SK-N-SH (cell line): Measurements from ENCODE around the gene CAV3. TPM values are rescaled to one million over a fixed set of nuclear protein-coding genes. Genes with fewer than 3 reads are reported as not detected.

ENCODE experiments used
- CTCF ChIA-PET: fragments of 300-600, 350-600 bp; formaldehyde crosslinking; extraction: SDS; loops from one replicate; lab custom pipeline; 2021; lab: Yijun Ruan, JAX
- POLR2A ChIA-PET: fragments of 350-600 bp; sonication (Branson Sonifier 250); formaldehyde crosslinking; extraction: SDS; loops from one replicate; lab custom pipeline; 2020; ENCODE audit warnings: antibody characterized with exemption, inconsistent platforms; lab: Yijun Ruan, JAX
- DNase-seq: peaks from one replicate; pipeline ENCODE4 v3.0.0; 2012
- H2AFZ ChIP-seq: fragments of 200-600 bp; sonication (generic); 2 replicates; pipeline ENCODE4 v1.8.1; 2016; ENCODE audit warnings: antibody characterized with exemption, mild to moderate bottlenecking, low read depth
- H3F3A ChIP-seq: fragments of 200-600 bp; sonication (generic); replicated peaks from 2 replicates; pipeline ENCODE3; 2016; ENCODE audit warnings: antibody characterized with exemption, mild to moderate bottlenecking; ENCODE audit not compliant: insufficient read depth
- H3K27ac ChIP-seq, 2 experiments: fragments of 200-500 bp in 1 of 2; fragments of 200-600 bp in 1 of 2; sonication (Bioruptor generic) in 1 of 2; sonication (generic), shearing (Covaris generic) in 1 of 2; 2 replicates each; pipeline versions ENCODE4 v1.5.1 to v1.6.1; 2014 to 2016; ENCODE audit warnings: low read depth in 2 of 2, inconsistent platforms in 1 of 2, low read length in 1 of 2, mild to moderate bottlenecking in 1 of 2, mixed read lengths in 1 of 2
- H3K27me3 ChIP-seq: fragments of 200-600 bp; sonication (generic), shearing (Covaris generic); 2 replicates; pipeline ENCODE4 v1.6.1; 2016; ENCODE audit warnings: mixed run types; ENCODE audit not compliant: insufficient read depth
- H3K36me3 ChIP-seq, 2 experiments: fragments of 200-500 bp in 1 of 2; fragments of 200-600 bp in 1 of 2; sonication (Bioruptor generic) in 1 of 2; sonication (generic) in 1 of 2; replicated peaks in 1 of 2; 2 replicates each; pipeline versions ENCODE3 to v1.5.1; 2014 to 2016; ENCODE audit warnings: low read length in 1 of 2, mild to moderate bottlenecking in 1 of 2; ENCODE audit not compliant: insufficient read depth in 2 of 2, control insufficient read depth in 1 of 2
- H3K4me1 ChIP-seq, 2 experiments: fragments of 200-500 bp in 1 of 2; fragments of 200-600 bp in 1 of 2; sonication (Bioruptor generic) in 1 of 2; sonication (generic), shearing (Covaris generic) in 1 of 2; 2 replicates each; pipeline versions ENCODE4 v1.5.1 to v1.6.1; 2014 to 2016; ENCODE audit warnings: low read depth in 1 of 2, low read length in 1 of 2, mixed run types in 1 of 2; ENCODE audit not compliant: insufficient read depth in 2 of 2, control insufficient read depth in 1 of 2
- H3K4me2 ChIP-seq: fragments of 200-600 bp; sonication (generic), shearing (Covaris generic); 2 replicates; pipeline ENCODE4 v1.6.1; 2017; ENCODE audit warnings: mixed run types
- H3K4me3 ChIP-seq, 2 experiments: fragments of 200-500 bp in 1 of 2; fragments of 200-600 bp in 1 of 2; sonication (Bioruptor generic) in 1 of 2; sonication (generic), shearing (Covaris generic) in 1 of 2; 2 replicates each; pipeline versions ENCODE4 v1.5.1 to v1.8.1; 2014 to 2016; ENCODE audit warnings: low read depth in 2 of 2, inconsistent platforms in 1 of 2, low read length in 1 of 2, mild to moderate bottlenecking in 1 of 2, mixed read lengths in 1 of 2, moderate library complexity in 1 of 2
- H3K79me2 ChIP-seq: fragments of 200-600 bp; sonication (generic); 2 replicates; pipeline ENCODE4 v1.8.1; 2017; ENCODE audit warnings: mild to moderate bottlenecking; ENCODE audit not compliant: insufficient read depth
- H3K9ac ChIP-seq: fragments of 200-600 bp; sonication (generic); 2 replicates; pipeline ENCODE4 v1.6.1; 2017; ENCODE audit warnings: mixed run types
- H3K9me2 ChIP-seq: fragments of 200-600 bp; sonication (generic); 2 replicates; pipeline ENCODE4 v1.6.1; 2017; ENCODE audit warnings: mixed run types
- H3K9me3 ChIP-seq: fragments of 200-600 bp; sonication (generic); 2 replicates; pipeline ENCODE4 v1.6.1; 2017; ENCODE audit warnings: mixed run types, mild to moderate bottlenecking, moderate library complexity
- H4K20me1 ChIP-seq: fragments of 200-600 bp; sonication (generic); 2 replicates; pipeline ENCODE4 v1.6.1; 2017; ENCODE audit warnings: mild to moderate bottlenecking, mixed run types; ENCODE audit not compliant: insufficient read depth
- CHD2 ChIP-seq: fragments of 150-350 bp; IDR thresholded peaks from 2 replicates; pipeline ENCODE4 v1.6.1; 2018; ENCODE audit warnings: low read length; ENCODE audit not compliant: partially characterized antibody
- ELF1 ChIP-seq: IDR thresholded peaks from 2 replicates; pipeline ENCODE4 v1.4.0; 2012
- EP300 ChIP-seq, 2 experiments: IDR thresholded peaks; 2 replicates each; pipeline versions ENCODE4 v1.4.0 to v1.6.1; 2012; ENCODE audit warnings: borderline replicate concordance in 1 of 2, low read depth in 1 of 2, low read length in 1 of 2
- FOSL2 ChIP-seq: IDR thresholded peaks from 2 replicates; pipeline ENCODE4 v1.4.0; 2012; ENCODE audit warnings: low read depth, mild to moderate bottlenecking, moderate library complexity, borderline replicate concordance
- FOXJ3 ChIP-seq: sonication (generic); formaldehyde crosslinking; IDR thresholded peaks from 2 replicates; pipeline ENCODE4 v1.5.1; 2020; ENCODE audit warnings: mild to moderate bottlenecking, missing genetic modification reagents
- FOXM1 ChIP-seq: IDR thresholded peaks from 2 replicates; pipeline ENCODE4 v1.4.0; 2012; ENCODE audit warnings: low read depth, mild to moderate bottlenecking
- GABPA ChIP-seq: IDR thresholded peaks from 2 replicates; pipeline ENCODE4 v1.4.0; 2012; ENCODE audit warnings: low read depth, mild to moderate bottlenecking
- GATA2 ChIP-seq: sonication (generic); formaldehyde crosslinking; IDR thresholded peaks from 2 replicates; pipeline ENCODE4 v1.5.0; 2020; ENCODE audit warnings: mild to moderate bottlenecking, missing genetic modification reagents
- JUND ChIP-seq: IDR thresholded peaks from 2 replicates; pipeline ENCODE4 v1.4.0; 2012
- MEF2A ChIP-seq: IDR thresholded peaks from 2 replicates; pipeline ENCODE4 v1.4.0; 2012; ENCODE audit warnings: low read depth, borderline replicate concordance
- MXI1 ChIP-seq: IDR thresholded peaks from 2 replicates; pipeline ENCODE4 v1.6.1; 2012; ENCODE audit warnings: mild to moderate bottlenecking, low read depth, low read length, improper control_type of control experiment
- NFIC ChIP-seq: IDR thresholded peaks from 2 replicates; pipeline ENCODE4 v1.4.0; 2012; ENCODE audit warnings: borderline replicate concordance
- NRF1 ChIP-seq: IDR thresholded peaks from 2 replicates; pipeline ENCODE4 v1.6.1; 2012; ENCODE audit warnings: low read depth, mild to moderate bottlenecking, low read length
- POLR2AphosphoS5 ChIP-seq: IDR thresholded peaks from 2 replicates; pipeline ENCODE4 v1.6.1; 2012; ENCODE audit warnings: low read depth, low read length
- RAD21 ChIP-seq: IDR thresholded peaks from 2 replicates; pipeline ENCODE4 v1.6.1; 2012; ENCODE audit warnings: mild to moderate bottlenecking, low read length
- RCOR1 ChIP-seq: fragments of 150-350 bp; IDR thresholded peaks from 2 replicates; pipeline ENCODE4 v1.6.1; 2017; ENCODE audit warnings: antibody characterized with exemption, low read length
- RXRA ChIP-seq: IDR thresholded peaks from 2 replicates; pipeline ENCODE4 v1.4.0; 2012; ENCODE audit warnings: low read depth, mild to moderate bottlenecking, borderline replicate concordance
- SIN3A ChIP-seq: IDR thresholded peaks from 2 replicates; pipeline ENCODE4 v1.6.1; 2012; ENCODE audit warnings: low read depth, mild to moderate bottlenecking, low read length, moderate library complexity, borderline replicate concordance
- TAF1 ChIP-seq: IDR thresholded peaks from 2 replicates; pipeline ENCODE4 v1.6.1; 2012; ENCODE audit warnings: low read depth, mild to moderate bottlenecking, low read length, moderate library complexity, borderline replicate concordance
- TCF12 ChIP-seq: IDR thresholded peaks from 2 replicates; pipeline ENCODE4 v1.4.0; 2012
- TEAD4 ChIP-seq: IDR thresholded peaks from 2 replicates; pipeline ENCODE4 v1.4.0; 2012; ENCODE audit warnings: mild to moderate bottlenecking, borderline replicate concordance; ENCODE audit not compliant: insufficient read depth
- YY1 ChIP-seq: IDR thresholded peaks from 2 replicates; pipeline ENCODE4 v1.4.0; 2012; ENCODE audit warnings: low read depth, mild to moderate bottlenecking
- WGBS: methylation state at CpG from one replicate; pipeline ENCODE4 v1.1.6; 2017; ENCODE audit warnings: low lambda C conversion rate; 5-methylcytosine and 5-hydroxymethylcytosine counted together
- polyA plus RNA-seq, 3 experiments: library from polyadenylated mRNA; depleted of rRNA; stranded (reverse); fragments of >200 nt; gene quantifications; 2 replicates each; pipeline ENCODE4 v1.2.3, GENCODE V29; 2012
- TF ChIP-seq, protein P1 (sequence below): fragments of 150-350 bp; IDR thresholded peaks from 2 replicates; pipeline ENCODE4 v1.6.1; 2017; ENCODE audit warnings: antibody characterized with exemption, low read length, low read depth, borderline replicate concordance
- TF ChIP-seq, protein P2 (sequence below): IDR thresholded peaks from 2 replicates; pipeline ENCODE4; 2012
- TF ChIP-seq, protein P3 (sequence below): IDR thresholded peaks from 2 replicates; pipeline ENCODE4 v1.4.0; 2012; ENCODE audit warnings: low read depth, borderline replicate concordance
- TF ChIP-seq, protein P4 (sequence below): IDR thresholded peaks from 2 replicates; pipeline ENCODE4 v1.4.0; 2012; ENCODE audit warnings: low read depth
- TF ChIP-seq, protein P5 (sequence below): IDR thresholded peaks from 2 replicates; pipeline ENCODE4 v1.4.0; 2012; ENCODE audit warnings: low read depth, borderline replicate concordance

Gene CAV3
- polyA plus RNA-seq, 1 of the 3 experiments (the other 2 are of a cell fraction): not detected

DNA sequence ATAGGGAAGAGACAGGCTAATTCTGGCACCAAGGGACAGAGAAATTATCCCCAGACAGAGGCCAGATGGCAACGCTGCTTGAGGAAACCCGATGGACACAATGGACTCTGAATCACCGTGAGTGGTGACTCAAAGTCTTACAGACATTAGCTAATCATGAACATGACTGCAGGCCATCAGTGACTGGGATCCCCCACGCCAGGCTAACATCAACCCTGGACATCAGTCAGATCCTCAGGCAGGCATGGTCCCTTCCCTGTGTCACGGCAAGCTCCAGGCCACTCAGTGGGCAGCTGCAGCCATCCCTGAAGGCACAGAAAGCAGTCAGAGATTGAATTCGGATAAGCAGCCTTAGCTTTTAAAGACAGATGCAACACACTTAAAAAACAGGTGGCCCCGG, 59.6 kb downstream of the CAV3 start:
- Histone ChIP-seq H3K9me2 (no peaks in the 10 kb centered on the region), H3K36me3 (peaks cover 0 to 3% of the 10 kb centered on the region in 2 experiments), H3K4me2 (no peak overlapping the region; the same call in 1 of the 2 replicates), H3F3A (peaks cover 4% of the 10 kb centered on the region), H3K79me2 (no peaks in the 10 kb centered on the region), H3K27me3 (no peaks in the 10 kb centered on the region), H2AFZ (peak overlapping the region; percentile 32; the same call in 1 of the 2 replicates), H3K4me1 (peaks cover 0 to 20% of the 10 kb centered on the region in 2 experiments; a peak in 2 of 4 replicates), H4K20me1 (no peaks in the 10 kb centered on the region), H3K27ac (peak overlapping the region; percentile 27 to 93; a peak in 3 of 4 replicates), H3K9ac (no peak overlapping the region; the same call in 1 of the 2 replicates), H3K4me3 (no peak overlapping the region), H3K9me3 (0 out of 2 replicates have a peak, but pooled peaks cover 4% of the 10 kb centered on the region)
- ChIA-PET CTCF (interaction anchor here (1.0 to 3.0 kb wide), 6 partner anchors 9 to 29 kb away, joined by 3 to 14 read pairs (median 4); partner anchors contain the start of gene OXTR), POLR2A (interaction anchor here (0.7 to 1.0 kb wide), 2 partner anchors 8 to 143 kb away, joined by 3 to 5 read pairs; no protein-coding TSS in a partner anchor)
- peak; percentile 74 for DNase-seq
- WGBS: 32% methylated on average over 4 of the region's 7 CpGs
- TF ChIP-seq YY1 (no peak), RAD21 (no peak), GABPA (no peak), TAF1 (no peak), MEF2A (no peak), CHD2 (peak; percentile 73), EP300 (IDR thresholded peaks at IDR 0.05; ENCODE audit: borderline replicate concordance in 1 of 2, low read depth in 1 of 2, low read length in 1 of 2) (peak in 1 of 2 experiments; percentile 90; a peak in 2 of 4 replicates), FOXM1 (no peak), TEAD4 (no peak), NRF1 (no peak), MXI1 (0 out of 2 replicates have a peak, but pooled peaks have one; percentile 14), TCF12 (peak; percentile 52), JUND (no peak), FOSL2 (0 out of 2 replicates have a peak, but pooled peaks have one; percentile 25), RXRA (no peak), ELF1 (no peak), SIN3A (no peak), FOXJ3 (CRISPR knock-in tag) (peak; percentile 82), GATA2 (peak; percentile 93), RCOR1 (peak; percentile 55; the same call in 1 of the 2 replicates), NFIC (no peak), POLR2AphosphoS5 (no peak)
- TF ChIP-seq, protein P1, sequence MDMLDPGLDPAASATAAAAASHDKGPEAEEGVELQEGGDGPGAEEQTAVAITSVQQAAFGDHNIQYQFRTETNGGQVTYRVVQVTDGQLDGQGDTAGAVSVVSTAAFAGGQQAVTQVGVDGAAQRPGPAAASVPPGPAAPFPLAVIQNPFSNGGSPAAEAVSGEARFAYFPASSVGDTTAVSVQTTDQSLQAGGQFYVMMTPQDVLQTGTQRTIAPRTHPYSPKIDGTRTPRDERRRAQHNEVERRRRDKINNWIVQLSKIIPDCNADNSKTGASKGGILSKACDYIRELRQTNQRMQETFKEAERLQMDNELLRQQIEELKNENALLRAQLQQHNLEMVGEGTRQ: no peak
- TF ChIP-seq, protein P2, sequence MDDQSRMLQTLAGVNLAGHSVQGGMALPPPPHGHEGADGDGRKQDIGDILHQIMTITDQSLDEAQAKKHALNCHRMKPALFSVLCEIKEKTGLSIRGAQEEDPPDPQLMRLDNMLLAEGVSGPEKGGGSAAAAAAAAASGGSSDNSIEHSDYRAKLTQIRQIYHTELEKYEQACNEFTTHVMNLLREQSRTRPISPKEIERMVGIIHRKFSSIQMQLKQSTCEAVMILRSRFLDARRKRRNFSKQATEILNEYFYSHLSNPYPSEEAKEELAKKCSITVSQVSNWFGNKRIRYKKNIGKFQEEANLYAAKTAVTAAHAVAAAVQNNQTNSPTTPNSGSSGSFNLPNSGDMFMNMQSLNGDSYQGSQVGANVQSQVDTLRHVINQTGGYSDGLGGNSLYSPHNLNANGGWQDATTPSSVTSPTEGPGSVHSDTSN: no peak
- TF ChIP-seq, protein P3, sequence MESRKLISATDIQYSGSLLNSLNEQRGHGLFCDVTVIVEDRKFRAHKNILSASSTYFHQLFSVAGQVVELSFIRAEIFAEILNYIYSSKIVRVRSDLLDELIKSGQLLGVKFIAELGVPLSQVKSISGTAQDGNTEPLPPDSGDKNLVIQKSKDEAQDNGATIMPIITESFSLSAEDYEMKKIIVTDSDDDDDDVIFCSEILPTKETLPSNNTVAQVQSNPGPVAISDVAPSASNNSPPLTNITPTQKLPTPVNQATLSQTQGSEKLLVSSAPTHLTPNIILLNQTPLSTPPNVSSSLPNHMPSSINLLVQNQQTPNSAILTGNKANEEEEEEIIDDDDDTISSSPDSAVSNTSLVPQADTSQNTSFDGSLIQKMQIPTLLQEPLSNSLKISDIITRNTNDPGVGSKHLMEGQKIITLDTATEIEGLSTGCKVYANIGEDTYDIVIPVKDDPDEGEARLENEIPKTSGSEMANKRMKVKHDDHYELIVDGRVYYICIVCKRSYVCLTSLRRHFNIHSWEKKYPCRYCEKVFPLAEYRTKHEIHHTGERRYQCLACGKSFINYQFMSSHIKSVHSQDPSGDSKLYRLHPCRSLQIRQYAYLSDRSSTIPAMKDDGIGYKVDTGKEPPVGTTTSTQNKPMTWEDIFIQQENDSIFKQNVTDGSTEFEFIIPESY: no peak
- TF ChIP-seq, protein P4, sequence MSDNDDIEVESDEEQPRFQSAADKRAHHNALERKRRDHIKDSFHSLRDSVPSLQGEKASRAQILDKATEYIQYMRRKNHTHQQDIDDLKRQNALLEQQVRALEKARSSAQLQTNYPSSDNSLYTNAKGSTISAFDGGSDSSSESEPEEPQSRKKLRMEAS: no peak
- TF ChIP-seq, protein P5, sequence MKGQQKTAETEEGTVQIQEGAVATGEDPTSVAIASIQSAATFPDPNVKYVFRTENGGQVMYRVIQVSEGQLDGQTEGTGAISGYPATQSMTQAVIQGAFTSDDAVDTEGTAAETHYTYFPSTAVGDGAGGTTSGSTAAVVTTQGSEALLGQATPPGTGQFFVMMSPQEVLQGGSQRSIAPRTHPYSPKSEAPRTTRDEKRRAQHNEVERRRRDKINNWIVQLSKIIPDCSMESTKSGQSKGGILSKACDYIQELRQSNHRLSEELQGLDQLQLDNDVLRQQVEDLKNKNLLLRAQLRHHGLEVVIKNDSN: no peak
